Mesothelial cell of epicardium (in vitro differentiated cells): ENCODE results near the gene PLD3. TPM values are rescaled to one million over a fixed set of nuclear protein-coding genes. Genes with fewer than 3 reads are reported as not detected.

Source experiments
- DNase-seq, 2 experiments: peaks; one replicate each; pipeline ENCODE4 v3.0.0; 2021; ENCODE audit warnings: low spot score in 2 of 2; ENCODE audit not compliant: unreplicated experiment in 2 of 2
- H3K27ac Mint-ChIP-seq: 2 replicates; pipeline ENCODE4 v1.8.0; 2021; ENCODE audit warnings: mixed read lengths
- H3K27me3 Mint-ChIP-seq: 2 replicates; pipeline ENCODE4 v1.8.0; 2021; ENCODE audit warnings: low read depth, mixed read lengths
- H3K36me3 Mint-ChIP-seq: 2 replicates; pipeline ENCODE4 v1.8.0; 2021; ENCODE audit warnings: mixed read lengths
- H3K4me1 Mint-ChIP-seq: 2 replicates; pipeline ENCODE4 v1.8.0; 2021; ENCODE audit warnings: mixed read lengths
- H3K4me3 Mint-ChIP-seq: 2 replicates; pipeline ENCODE4 v1.8.0; 2021; ENCODE audit warnings: mild to moderate bottlenecking, moderate library complexity, mixed read lengths
- H3K9me3 Mint-ChIP-seq: 2 replicates; pipeline ENCODE4 v1.8.0; 2021; ENCODE audit warnings: mixed read lengths
- CTCF ChIP-seq: fragments of 200-600 bp; sonication (generic); IDR thresholded peaks from one replicate; pipeline ENCODE4 v1.5.0; 2021; ENCODE audit warnings: antibody characterized with exemption; ENCODE audit not compliant: unreplicated experiment
- total RNA-seq: library from RNA; stranded (reverse); gene quantifications from 3 replicates; pipeline ENCODE4 v1.2.1, GENCODE V29; 2021

PLD3 gene
- total RNA-seq, 1 donor from 2014 or later, result 369 TPM

DNA sequence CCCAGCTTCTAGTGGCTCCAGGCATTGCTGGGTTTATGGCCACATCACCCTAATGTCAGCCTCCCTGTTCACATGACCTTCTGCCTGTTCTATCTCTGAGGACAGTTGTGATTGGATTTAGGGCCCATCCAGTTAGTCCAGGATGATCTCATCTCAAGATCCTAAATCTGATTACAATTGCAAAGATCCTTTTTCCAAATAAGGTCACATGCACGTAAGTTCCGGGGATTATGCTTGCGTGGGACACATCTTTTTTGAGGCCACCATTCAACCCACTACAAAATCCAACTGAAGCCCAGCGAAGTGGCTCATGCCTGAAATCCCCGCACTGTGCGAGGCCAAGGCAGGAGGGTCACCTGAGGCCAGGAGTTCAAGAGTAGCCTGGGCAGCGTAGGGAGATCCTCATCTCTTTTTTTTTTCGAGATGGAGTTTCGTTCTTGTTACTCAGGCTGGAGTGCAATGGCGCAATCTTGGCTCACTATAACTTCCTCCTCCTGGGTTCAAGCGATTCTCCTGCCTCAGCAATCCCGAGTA, 12.3 kb downstream of the PLD3 start:
- no peaks in the 10 kb centered on the region for H3K36me3 Mint-ChIP-seq
- H3K27me3 Mint-ChIP-seq, result no peaks in the 10 kb centered on the region
- TF ChIP-seq CTCF, result no peak
- no peak for DNase-seq
- H3K9me3 Mint-ChIP-seq, result no peaks in the 10 kb centered on the region
- peaks cover 9% of the 10 kb centered on the region for H3K4me1 Mint-ChIP-seq
- no peak overlapping the region for H3K27ac Mint-ChIP-seq
- no peak overlapping the region for H3K4me3 Mint-ChIP-seq

DNA sequence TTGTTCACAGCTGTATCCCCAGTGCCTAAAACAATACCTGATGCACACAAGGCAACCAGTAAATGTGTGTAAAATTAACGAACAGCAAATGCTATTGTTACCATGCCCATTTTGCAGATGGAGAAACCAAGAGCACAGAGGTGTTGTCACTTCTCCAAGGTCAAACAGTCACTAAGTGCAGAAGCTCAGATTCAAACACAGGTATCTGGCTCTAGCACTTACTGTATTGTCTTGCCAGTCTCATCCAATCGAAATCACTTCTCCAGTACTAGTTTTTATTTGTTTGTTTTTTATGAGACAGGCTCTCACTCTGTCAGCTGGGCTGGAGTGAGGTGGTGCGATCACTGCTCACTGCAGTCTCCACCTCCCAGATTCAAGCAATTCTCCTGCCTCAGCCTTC, 13.7 kb downstream of the PLD3 start:
- H3K27me3 Mint-ChIP-seq, result no peaks in the 10 kb centered on the region
- H3K27ac Mint-ChIP-seq, result no peak overlapping the region
- TF ChIP-seq CTCF, result no peak

DNA sequence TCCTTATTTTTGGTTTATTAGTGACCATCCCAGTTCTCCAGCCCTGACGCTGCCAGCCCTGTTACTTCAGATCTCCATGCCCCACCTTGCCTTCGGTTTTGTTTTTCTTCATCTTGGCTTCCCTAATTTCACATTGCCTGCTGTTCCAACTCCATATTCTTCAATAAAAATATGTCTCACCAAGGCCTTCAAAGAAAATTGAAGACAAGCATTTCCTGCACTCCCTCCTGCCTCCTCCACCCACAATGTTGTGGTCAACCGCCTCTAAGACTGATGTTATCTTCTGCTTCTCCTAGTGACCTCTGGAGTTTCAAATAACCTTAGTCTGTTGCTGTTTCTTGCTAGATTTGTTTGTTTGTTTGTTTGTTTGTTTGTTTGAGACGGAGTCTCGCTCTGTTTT, 14.6 kb downstream of the PLD3 start:
- H3K4me1 Mint-ChIP-seq, result peaks cover 21% of the 10 kb centered on the region
- no peak for TF ChIP-seq CTCF
- H3K4me3 Mint-ChIP-seq, result no peak overlapping the region
- H3K27me3 Mint-ChIP-seq, result no peaks in the 10 kb centered on the region
- H3K27ac Mint-ChIP-seq, result no peak overlapping the region
- no peaks in the 10 kb centered on the region for H3K9me3 Mint-ChIP-seq
- DNase-seq, result no peak
- peaks cover 1% of the 10 kb centered on the region for H3K36me3 Mint-ChIP-seq

More for the DNA sequence above, 13.7 kb downstream of the PLD3 start:
- Mint-ChIP-seq H3K36me3 (peaks cover 1% of the 10 kb centered on the region), H3K9me3 (no peaks in the 10 kb centered on the region), H3K4me3 (no peak overlapping the region), H3K4me1 (peaks cover 20% of the 10 kb centered on the region)
- DNase-seq, result no peak

DNA sequence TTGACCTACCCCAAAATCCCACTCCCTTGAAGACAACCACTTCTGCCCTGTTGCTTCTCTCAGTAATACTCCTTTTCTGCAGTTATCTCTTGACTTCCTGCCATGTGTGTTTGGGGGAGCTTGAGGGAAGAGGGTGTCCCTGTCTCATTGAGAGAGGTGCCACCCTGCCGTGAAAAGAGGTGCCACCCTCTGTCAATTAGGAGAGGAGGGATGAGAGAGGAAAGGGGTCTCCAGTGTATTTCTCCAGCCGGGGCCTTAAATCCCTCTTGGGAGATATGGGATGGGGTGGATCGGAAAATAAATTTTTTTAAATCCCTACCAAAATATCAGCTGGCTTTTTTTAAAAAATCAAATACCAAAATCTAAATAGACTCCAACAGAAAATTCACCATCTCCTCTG, 16.5 kb downstream of the PLD3 start:
- peak overlapping the region; percentile 77 for H3K4me3 Mint-ChIP-seq
- DNase-seq, result no peak
- no peak for TF ChIP-seq CTCF
- H3K27ac Mint-ChIP-seq, result peak overlapping the region; percentile 91
- peaks cover 3% of the 10 kb centered on the region for H3K36me3 Mint-ChIP-seq
- H3K4me1 Mint-ChIP-seq, result peaks cover 21% of the 10 kb centered on the region
- no peaks in the 10 kb centered on the region for H3K9me3 Mint-ChIP-seq
- no peaks in the 10 kb centered on the region for H3K27me3 Mint-ChIP-seq

GRCh38 chr19:40365613-40366401, 17.3 kb downstream of the PLD3 start:
- peak; percentile 85 to 91 for DNase-seq
- H3K4me3 Mint-ChIP-seq, result peak overlapping the region; percentile 77
- no peak for TF ChIP-seq CTCF
- peak overlapping the region; percentile 91 for H3K27ac Mint-ChIP-seq
- no peaks in the 10 kb centered on the region for H3K27me3 Mint-ChIP-seq
- H3K4me1 Mint-ChIP-seq, result peaks cover 21% of the 10 kb centered on the region
- no peaks in the 10 kb centered on the region for H3K9me3 Mint-ChIP-seq
- H3K36me3 Mint-ChIP-seq, result peaks cover 5% of the 10 kb centered on the region
